Sigmoid colon (tissue), 7 donors: ENCODE data around the gene SUSD5. TPM values are rescaled to one million over a fixed set of nuclear protein-coding genes. Genes with fewer than 3 reads are reported as not detected.

Experiments
- DNase-seq: peaks from one replicate; pipeline ENCODE4 v3.0.0-alpha.2; 2019
- H3K27ac ChIP-seq, 4 donors: fragments of 200-600 bp; sonication (generic); one replicate each; pipeline ENCODE4 v1.5.1; 2016 to 2019; ENCODE audit warnings: mild to moderate bottlenecking in 1 of 4
- H3K27me3 ChIP-seq, 3 donors: fragments of 200-600 bp; sonication (generic); one replicate each; pipeline ENCODE4 v1.5.1; 2019; ENCODE audit warnings: mild to moderate bottlenecking in 1 of 3
- H3K36me3 ChIP-seq, 4 donors: fragments of 200-600 bp; sonication (generic); one replicate each; pipeline ENCODE4 v1.5.1; 2016 to 2019
- H3K4me1 ChIP-seq, 4 donors: fragments of 200-600 bp; sonication (generic); one replicate each; pipeline ENCODE4 v1.5.1; 2017 to 2019
- H3K4me3 ChIP-seq, 4 donors: fragments of 200-600 bp; sonication (generic); one replicate each; pipeline ENCODE4 v1.5.1; 2017 to 2019; ENCODE audit warnings: mild to moderate bottlenecking in 2 of 4, moderate library complexity in 1 of 4
- H3K9me3 ChIP-seq, 4 donors: fragments of 200-600 bp in 3 of 4; sonication (generic) in 3 of 4; one replicate each; pipeline versions ENCODE4 v1.5.1 to v1.6.1; 2013 to 2019
- CTCF ChIP-seq, 4 experiments: fragments of 450-650 bp in 3 of 4; fragments of 200-600 bp in 1 of 4; IDR thresholded peaks; one replicate each; pipeline ENCODE4 v1.5.1; 2016 to 2019; ENCODE audit warnings: antibody characterized with exemption in 4 of 4, mild to moderate bottlenecking in 3 of 4, moderate library complexity in 2 of 4
- EP300 ChIP-seq, 4 donors: sonication (generic); formaldehyde crosslinking; IDR thresholded peaks; one replicate each; pipeline ENCODE4 v1.6.1; 2017; ENCODE audit warnings: antibody characterized with exemption in 4 of 4
- POLR2A ChIP-seq, 2 donors: fragments of 450-650 bp; IDR thresholded peaks; one replicate each; pipeline ENCODE4 v1.6.1; 2016; ENCODE audit warnings: antibody characterized with exemption in 2 of 2, mild to moderate bottlenecking in 2 of 2, moderate library complexity in 2 of 2
- POLR2AphosphoS5 ChIP-seq, 4 donors: sonication (generic); formaldehyde crosslinking; IDR thresholded peaks; one replicate each; pipeline ENCODE4 v1.6.1; 2017; ENCODE audit warnings: antibody characterized with exemption in 4 of 4
- WGBS, 2 donors: extraction: QIAGEN DNeasy Blood & Tissue Kit; methylation state at CpG; one replicate each; pipeline ENCODE4 v1.1.7; 2013; 5-methylcytosine and 5-hydroxymethylcytosine counted together
- intact Hi-C: fragments of 100-400 bp; cut with DNase I; formaldehyde crosslinking; loops from one replicate; pipeline ENCODE4 v1.15.1; 2023
- polyA plus RNA-seq, 3 donors: library from polyadenylated mRNA; stranded (reverse); fragments of 200-250 nt; gene quantifications; one replicate each; pipeline ENCODE4 v1.2.3, GENCODE V29; 2013
- total RNA-seq, 4 donors: library from RNA; depleted of rRNA; stranded (reverse); fragments of >200 nt; gene quantifications; one replicate each; pipeline ENCODE4 v1.1.0, GENCODE V29; 2016
- donor health status: healthy with polysubstance abuse.
- donor health status: Bipolar disorder and iron deficiency.
- donor health status: healthy.

SUSD5 gene
- total and polyA plus RNA-seq, 7 donors = under 0.01 to 10.9 (median 1.7) TPM; not detected in 1

- peaks cover 11 to 92% (median 42%) of the 10 kb centered on the region in 4 donors for H3K36me3 ChIP-seq
- no peaks in the 10 kb centered on the region for H3K4me1 ChIP-seq
- intact Hi-C loops = no loop called here
- no peak for TF ChIP-seq POLR2A (IDR thresholded peaks at IDR 0.05)
- TF ChIP-seq POLR2AphosphoS5 (IDR thresholded peaks at IDR 0.05) = no peak
- no peak for TF ChIP-seq CTCF (IDR thresholded peaks at IDR 0.05)
- no peak for TF ChIP-seq EP300 (IDR thresholded peaks at IDR 0.05)
- WGBS, 2 donors = 51 to 86% methylated on average over 2 of the region's 2 CpGs
- no peak overlapping the region for H3K4me3 ChIP-seq
- DNase-seq = no peak
- H3K27ac ChIP-seq = no peak overlapping the region
- no peaks in the 10 kb centered on the region for H3K27me3 ChIP-seq
- no peaks in the 10 kb centered on the region for H3K9me3 ChIP-seq
These were observed 88.5 kb downstream of the SUSD5 start for GRCh38 chr3:33130144-33130543.

- no peak overlapping the region for H3K4me3 ChIP-seq
- intact Hi-C loops = no loop called here
- TF ChIP-seq POLR2A (IDR thresholded peaks at IDR 0.05) = no peak
- TF ChIP-seq EP300 (IDR thresholded peaks at IDR 0.05) = no peak
- TF ChIP-seq CTCF (IDR thresholded peaks at IDR 0.05) = no peak
- no peak for TF ChIP-seq POLR2AphosphoS5 (IDR thresholded peaks at IDR 0.05)
- peaks cover 11 to 92% (median 37%) of the 10 kb centered on the region in 4 donors for H3K36me3 ChIP-seq
- H3K4me1 ChIP-seq = no peaks in the 10 kb centered on the region
- no peak overlapping the region for H3K27ac ChIP-seq
- WGBS, 2 donors = 69 to 74% methylated on average over 1 of the region's 1 CpG
- no peak for DNase-seq
- no peaks in the 10 kb centered on the region for H3K27me3 ChIP-seq
- no peaks in the 10 kb centered on the region for H3K9me3 ChIP-seq
These were observed 89.9 kb downstream of the SUSD5 start for GRCh38 chr3:33128706-33129105.

GRCh38 chr3:33125840-33126239 lies 92.8 kb downstream of the SUSD5 start:
- no peaks in the 10 kb centered on the region for H3K4me1 ChIP-seq
- TF ChIP-seq CTCF (IDR thresholded peaks at IDR 0.05) (no peak), POLR2A (IDR thresholded peaks at IDR 0.05) (no peak), EP300 (IDR thresholded peaks at IDR 0.05) (no peak), POLR2AphosphoS5 (IDR thresholded peaks at IDR 0.05) (no peak)
- WGBS, 2 donors = 87 to 93% methylated on average over 3 of the region's 3 CpGs
- intact Hi-C loops = no loop called here
- no peaks in the 10 kb centered on the region for H3K9me3 ChIP-seq
- H3K27ac ChIP-seq = no peak overlapping the region
- H3K4me3 ChIP-seq = no peak overlapping the region
- DNase-seq = no peak
- H3K36me3 ChIP-seq = peaks cover 12 to 91% (median 26%) of the 10 kb centered on the region in 4 donors
- H3K27me3 ChIP-seq = no peaks in the 10 kb centered on the region

GRCh38 chr3:33124638-33125037 lies 94.0 kb downstream of the SUSD5 start:
- Histone ChIP-seq H3K36me3 (peaks cover 4 to 88% (median 21%) of the 10 kb centered on the region in 4 donors), H3K4me1 (no peaks in the 10 kb centered on the region), H3K9me3 (no peaks in the 10 kb centered on the region), H3K4me3 (no peak overlapping the region), H3K27me3 (no peaks in the 10 kb centered on the region), H3K27ac (no peak overlapping the region)
- DNase-seq = no peak
- 87 to 89% methylated on average over 1 of the region's 1 CpG for WGBS, 2 donors
- intact Hi-C loops = no loop called here
- TF ChIP-seq POLR2AphosphoS5 (IDR thresholded peaks at IDR 0.05) (no peak), POLR2A (IDR thresholded peaks at IDR 0.05) (no peak), EP300 (IDR thresholded peaks at IDR 0.05) (no peak), CTCF (IDR thresholded peaks at IDR 0.05) (no peak)

GRCh38 chr3:33122991-33123390 lies 95.6 kb downstream of the SUSD5 start:
- peaks cover 0 to 9% (median 4%) of the 10 kb centered on the region in 4 donors for H3K4me1 ChIP-seq
- H3K9me3 ChIP-seq = no peaks in the 10 kb centered on the region
- no peak overlapping the region for H3K27ac ChIP-seq
- no peak for DNase-seq
- peaks cover 4 to 85% (median 21%) of the 10 kb centered on the region in 4 donors for H3K36me3 ChIP-seq
- no peak overlapping the region for H3K4me3 ChIP-seq
- WGBS, 2 donors = 94 to 95% methylated on average over 5 of the region's 5 CpGs
- no peak for TF ChIP-seq EP300 (IDR thresholded peaks at IDR 0.05)
- TF ChIP-seq CTCF (IDR thresholded peaks at IDR 0.05) = no peak
- H3K27me3 ChIP-seq = no peaks in the 10 kb centered on the region
- intact Hi-C loops = no loop called here
